ENCODE measurements around the gene SLC27A2. TPM values are rescaled to one million over a fixed set of nuclear protein-coding genes. Genes with fewer than 3 reads are reported as not detected.

Gene SLC27A2
- total RNA-seq = not detected in 2 replicates

GRCh38 chr15:50181969-50182218, at the start of gene SLC27A2:
Gene SLC27A2, plus strand, starts transcription at chr15:50182196. Its CDS starts 232 bp downstream, at chr15:50182428.

GRCh38 chr15:50265620-50266019, 83.6 kb downstream of the SLC27A2 start, which contains the start of gene HDC:
Gene HDC, minus strand, starts transcription at chr15:50265726. Its CDS starts 103 bp downstream, at chr15:50265623.

Other genes with a start within 250 kb of the SLC27A2 start
- 0.43 and 4.4 TPM in 2 replicates for gene ATP8B4, start 63.0 kb upstream of the SLC27A2 start, total RNA-seq
- not detected in 2 replicates for gene HDC, start 83.5 kb downstream of the SLC27A2 start, total RNA-seq
- gene GABPB1, start 173.0 kb downstream of the SLC27A2 start, total RNA-seq = 9.1 and 18.4 TPM in 2 replicates
- 31.5 and 32.7 TPM in 2 replicates for gene USP8, start 242.2 kb downstream of the SLC27A2 start, total RNA-seq

Data from pericardium fibroblast (primary cell).